Midbrain (tissue), 1 donor: Measurements from ENCODE around the gene RAB34.
"Not testable (repeated sequence)": the region's sequence is repeated elsewhere in the genome, so short reads cannot be mapped to it uniquely, and the experiment has no call there.

Source experiments
- DNase-seq: peaks from one replicate; lab custom pipeline; 2025; lab: John Stamatoyannopoulos, UW

RAB34 gene

DNA sequence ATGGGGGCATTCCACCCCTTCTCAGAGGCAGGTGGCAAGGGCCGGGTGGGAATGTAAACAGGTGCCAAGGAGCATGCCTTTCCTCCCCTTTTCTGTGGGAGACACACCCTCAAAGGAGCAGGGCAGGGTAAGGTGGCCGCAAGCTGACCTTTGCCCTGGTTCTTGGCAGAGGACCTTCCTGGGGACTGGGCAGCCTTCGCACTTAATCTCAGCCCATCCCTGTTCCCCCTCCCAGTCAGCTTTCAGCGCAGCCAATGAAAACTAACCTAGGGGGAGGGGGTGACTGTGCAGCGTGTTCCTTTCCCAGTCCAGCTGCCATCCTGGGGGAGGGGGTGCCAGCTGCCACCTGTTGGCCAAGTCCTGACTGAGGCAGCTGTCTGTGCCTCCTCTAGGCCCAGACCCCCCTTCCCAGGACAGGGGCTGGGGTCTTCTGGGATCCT is 29.0 kb upstream of the RAB34 start:
- DNase-seq = peak; percentile 76

DNA sequence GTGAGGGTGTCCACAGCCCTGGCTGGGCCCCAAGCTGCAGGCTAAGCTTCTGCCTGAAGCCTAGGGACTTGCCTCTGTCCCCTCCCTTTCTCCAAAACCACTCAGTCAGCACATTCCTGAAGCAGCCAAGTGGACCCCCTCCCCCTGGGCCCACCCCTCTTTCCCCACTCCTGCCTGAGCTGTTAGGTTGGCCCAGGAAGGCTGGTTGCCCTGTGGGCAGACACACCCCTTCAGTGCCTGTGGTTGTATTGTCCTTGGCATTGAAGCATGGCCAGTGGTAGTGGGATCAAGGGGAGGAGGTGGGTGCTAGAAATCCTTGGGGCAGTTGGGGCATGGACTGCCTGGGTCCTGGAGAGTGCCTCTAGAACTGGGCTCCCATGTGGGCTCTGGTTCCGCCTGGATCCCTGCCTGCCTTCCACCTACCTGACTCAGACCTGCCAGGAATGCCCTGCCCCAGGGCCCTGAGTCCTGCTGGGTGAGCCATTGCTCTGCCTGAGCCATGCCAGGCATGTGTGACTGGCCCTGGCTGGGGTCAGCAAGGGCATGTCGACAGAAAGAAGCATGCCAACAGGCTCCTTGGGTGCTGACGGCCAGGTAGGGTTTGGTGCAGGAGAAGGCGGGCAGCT is 28.2 kb upstream of the RAB34 start:
- no peak for DNase-seq

DNA sequence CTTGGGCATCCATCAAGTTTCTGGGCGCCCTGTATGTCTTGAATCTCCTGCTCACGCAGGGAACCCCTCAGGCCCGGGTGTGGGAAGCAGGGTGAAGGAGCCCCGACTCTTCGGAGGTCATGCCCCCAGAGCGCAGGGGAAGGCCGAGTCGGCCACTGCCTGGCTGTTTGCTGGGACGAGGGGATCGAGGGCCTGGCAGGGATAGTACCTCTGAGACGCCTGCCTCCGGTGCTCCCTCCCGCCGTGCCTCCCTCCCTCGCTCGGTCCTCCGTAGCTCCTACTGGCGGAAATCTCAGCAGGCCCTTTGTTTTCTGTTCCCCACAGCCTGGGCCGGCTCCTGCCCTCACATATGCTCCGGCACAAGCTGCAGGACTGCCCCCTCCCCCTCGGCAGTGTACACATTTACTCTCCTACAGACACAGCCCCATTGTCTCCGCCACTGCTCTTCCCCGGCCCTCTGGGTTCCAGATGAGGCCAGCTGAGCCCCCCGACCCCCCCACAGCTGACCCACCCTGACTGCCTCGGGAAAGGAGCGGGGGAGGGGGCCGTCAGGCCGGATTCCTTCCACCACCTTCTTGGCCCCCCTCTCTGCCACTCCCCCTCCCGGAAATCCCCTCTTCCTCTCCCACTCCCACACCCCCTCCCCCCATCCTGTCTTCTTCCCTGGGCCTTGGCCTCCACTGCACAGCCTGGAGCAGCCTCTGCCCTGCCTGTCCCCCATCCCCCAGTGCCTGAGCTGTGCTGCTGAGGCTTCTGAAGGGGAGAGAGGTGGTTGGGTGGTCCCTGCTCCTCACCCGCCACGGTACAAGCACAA is 27.5 kb upstream of the RAB34 start:
- DNase-seq = peak; percentile 90

DNA sequence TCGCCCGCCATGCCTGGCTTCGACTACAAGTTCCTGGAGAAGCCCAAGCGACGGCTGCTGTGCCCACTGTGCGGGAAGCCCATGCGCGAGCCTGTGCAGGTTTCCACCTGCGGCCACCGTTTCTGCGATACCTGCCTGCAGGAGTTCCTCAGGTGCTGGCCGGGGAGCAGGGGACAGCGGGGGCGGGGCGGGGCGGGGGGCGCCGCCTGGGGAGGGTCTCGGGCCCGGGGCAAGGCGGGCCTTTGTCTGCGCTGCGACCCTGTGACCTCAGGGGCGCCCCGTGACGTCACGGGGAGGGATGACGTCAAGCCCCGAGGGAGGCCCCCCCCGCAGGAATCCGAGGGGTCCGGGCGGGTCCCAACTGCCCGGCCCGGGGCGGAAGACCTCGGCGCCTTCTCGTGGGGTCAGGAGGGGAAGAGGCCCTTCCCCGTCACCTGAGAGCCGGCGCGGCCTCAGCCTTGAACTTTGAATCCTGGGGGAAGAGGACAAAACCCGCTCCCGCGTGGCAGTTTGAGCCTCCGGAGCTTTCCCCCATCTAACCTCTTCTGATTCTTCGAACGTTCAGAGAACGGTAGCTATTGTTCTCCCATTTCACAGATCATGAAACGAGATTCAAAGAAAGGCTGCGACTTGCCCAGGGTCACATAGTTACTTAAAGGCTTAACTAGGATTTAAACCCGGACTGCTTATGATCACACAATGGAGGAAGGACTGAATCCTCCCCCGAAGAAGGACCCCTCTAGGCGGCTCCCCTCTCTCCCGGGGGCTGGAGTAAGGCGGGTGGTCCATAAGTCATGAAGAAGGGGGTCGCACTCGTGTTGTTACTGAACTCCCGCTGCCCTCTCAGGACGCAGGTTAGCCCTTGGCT is 26.7 kb upstream of the RAB34 start:
- DNase-seq = peak; percentile 72

DNA sequence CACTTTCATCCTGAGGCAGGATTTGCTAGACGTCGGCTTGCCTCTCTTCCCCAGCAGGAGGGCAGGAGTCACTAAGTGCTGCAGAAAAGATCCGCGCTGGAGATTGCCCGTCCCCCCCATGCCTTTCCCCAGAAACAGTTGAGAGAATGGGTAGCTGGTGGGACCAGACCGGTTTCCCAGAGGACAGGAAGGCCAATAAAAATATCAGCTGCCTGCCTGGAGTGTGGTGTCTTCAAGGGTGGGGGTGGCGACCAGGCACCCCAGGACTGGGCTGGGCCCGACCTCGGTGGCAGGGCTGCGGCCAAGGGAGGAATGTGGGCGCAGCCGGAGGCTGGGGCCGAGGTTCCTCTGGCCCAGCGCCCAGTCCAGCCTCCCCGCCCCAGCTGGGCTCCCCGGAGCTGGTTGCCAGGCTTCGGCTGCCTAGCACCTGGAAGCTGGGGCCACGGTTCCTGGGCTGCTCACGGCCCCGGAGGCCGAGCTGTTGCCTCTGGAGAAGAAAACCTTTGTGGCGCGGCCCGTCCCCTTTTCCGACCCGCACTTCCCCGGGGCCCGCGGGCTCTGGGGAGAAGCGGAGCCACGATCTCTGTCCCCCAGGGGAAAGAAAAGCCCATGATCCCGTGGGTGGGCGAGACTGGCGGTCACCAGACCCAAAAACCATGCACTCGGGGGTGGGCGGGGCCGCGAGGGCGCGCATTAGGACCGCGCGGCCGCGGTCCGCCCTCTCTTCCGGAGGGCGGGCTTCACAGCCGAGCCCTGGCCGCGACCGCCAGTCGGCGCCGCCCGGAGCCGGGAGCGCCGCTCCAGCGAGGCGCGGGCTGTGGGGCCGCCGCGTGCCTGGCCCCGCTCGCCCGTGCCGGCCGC is 25.8 kb upstream of the RAB34 start, which contains the start of gene TRAF4:
Gene TRAF4 (plus strand): TSS at position 769 of the 861 bp plus-strand sequence. CDS start 102 bp downstream, outside the sequence.
- DNase-seq = peak; percentile 82

DNA sequence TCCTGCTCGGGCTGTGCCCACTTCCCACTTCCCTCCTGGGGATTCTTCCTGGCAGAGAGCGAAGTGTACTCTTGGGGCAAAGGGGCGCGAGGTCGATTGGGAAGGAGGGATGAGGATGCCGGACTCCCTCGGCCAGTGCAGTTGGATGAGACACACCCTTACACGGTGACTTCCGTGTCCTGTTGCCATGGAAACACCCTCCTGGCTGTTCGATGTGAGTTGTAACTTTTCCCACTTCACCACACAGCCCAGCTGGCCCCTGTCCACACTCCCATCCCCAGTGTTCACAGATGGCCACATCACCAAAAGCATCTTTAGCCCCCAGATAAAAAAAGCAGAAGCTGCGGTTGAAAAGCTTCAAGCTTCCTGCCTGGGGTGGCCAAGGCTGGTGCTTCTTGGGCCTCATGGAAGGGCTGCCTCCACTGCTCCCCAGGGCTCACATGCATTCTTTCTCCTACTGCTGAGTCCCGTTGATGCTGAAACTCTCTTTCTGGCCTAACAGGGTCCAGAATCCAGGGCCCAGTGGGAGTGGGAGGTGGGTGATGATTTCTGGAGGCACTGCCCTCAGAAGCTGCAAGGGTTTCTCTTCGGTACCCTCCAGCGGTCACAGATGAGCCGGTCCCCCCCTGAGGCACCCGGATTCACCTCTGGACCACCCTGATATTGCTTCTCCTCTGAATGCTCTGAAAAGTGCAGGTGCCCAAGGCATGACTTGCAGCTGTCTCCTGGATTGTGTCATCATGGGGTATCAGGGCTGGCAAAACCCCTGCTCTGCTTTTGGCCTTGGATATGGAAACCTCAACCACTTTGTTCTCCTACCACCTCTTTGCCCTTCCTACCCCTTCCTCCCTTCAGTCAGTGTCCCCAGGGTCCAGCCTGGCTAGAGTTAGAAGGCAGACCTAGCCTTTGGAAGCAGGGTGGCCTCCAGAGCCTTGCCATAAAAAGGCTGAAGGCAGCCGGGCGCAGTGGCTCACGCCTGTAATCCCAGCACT is 24.0 kb upstream of the RAB34 start:
- peak; percentile 12 for DNase-seq

DNA sequence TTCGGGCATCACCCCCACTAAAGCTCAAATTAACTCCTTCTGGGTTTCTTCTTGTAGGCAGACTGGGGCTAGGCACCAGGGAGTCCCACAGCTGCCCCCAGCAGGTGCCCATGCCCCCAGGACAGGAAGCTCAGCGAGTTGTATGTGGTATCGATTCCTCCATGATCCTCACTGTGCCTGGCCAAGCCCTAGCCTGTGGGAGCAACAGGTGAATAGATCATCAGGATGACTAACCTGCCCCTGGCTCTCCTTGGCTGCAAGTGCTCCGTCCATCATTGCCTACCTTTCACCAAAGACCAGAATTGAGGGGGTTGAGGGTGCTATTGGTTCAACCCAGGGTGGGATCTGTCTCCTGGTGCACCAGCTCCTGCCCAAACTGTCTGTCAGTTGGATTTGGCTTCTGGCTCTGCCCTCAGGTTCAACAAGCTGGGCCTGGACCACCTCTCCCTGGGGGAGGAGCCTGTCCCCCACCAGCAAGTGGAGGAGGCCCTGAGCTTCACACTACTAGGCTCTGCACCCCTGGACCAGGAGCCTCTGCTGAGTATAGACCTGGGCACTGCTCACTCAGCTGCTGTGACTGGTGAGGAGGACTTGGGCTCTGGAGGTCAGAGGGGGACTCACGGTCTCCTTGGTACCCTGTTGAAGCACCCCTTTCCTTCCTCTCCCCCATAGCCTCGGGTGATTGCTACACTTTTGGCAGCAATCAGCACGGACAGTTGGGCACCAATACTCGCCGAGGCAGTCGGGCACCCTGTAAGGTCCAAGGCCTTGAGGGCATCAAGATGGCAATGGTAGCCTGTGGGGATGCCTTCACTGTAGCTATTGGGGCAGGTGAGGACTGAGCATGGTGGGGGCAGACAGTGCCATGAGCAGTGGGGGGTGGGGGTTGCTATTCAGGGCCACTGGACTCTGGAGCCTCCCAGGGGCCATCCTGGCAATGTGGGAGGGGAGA is 23.0 kb upstream of the RAB34 start:
- no peak for DNase-seq

DNA sequence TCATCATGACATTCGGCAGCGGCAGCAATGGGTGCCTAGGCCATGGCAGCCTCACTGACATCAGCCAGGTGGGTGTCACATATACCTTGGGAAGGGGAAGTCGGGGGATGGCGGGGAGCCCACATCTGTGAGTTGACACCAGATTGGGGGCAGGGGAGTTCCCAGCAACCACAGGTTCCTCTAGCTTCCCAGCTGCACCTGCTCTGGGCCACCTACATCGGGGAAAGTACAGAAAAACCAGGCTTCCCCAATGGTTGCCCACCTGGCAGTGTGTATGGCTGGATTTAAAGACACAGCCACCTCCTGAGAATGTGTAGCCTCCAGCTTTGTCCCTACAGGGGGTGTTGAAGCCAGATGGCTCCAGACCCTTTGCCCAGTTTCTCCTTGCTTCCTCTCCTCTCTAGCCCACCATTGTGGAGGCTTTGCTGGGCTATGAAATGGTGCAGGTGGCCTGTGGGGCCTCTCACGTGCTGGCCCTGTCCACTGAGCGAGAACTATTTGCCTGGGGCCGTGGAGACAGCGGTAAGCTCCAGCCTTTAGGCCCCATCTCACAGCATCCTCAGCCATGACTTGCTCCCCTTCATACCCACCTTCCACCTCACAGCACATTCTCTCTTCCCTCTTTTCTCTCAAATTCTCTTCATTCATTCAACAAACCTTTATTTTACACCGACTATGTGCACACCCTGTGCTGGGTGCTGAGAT is 21.2 kb upstream of the RAB34 start:
- DNase-seq = no peak

DNA sequence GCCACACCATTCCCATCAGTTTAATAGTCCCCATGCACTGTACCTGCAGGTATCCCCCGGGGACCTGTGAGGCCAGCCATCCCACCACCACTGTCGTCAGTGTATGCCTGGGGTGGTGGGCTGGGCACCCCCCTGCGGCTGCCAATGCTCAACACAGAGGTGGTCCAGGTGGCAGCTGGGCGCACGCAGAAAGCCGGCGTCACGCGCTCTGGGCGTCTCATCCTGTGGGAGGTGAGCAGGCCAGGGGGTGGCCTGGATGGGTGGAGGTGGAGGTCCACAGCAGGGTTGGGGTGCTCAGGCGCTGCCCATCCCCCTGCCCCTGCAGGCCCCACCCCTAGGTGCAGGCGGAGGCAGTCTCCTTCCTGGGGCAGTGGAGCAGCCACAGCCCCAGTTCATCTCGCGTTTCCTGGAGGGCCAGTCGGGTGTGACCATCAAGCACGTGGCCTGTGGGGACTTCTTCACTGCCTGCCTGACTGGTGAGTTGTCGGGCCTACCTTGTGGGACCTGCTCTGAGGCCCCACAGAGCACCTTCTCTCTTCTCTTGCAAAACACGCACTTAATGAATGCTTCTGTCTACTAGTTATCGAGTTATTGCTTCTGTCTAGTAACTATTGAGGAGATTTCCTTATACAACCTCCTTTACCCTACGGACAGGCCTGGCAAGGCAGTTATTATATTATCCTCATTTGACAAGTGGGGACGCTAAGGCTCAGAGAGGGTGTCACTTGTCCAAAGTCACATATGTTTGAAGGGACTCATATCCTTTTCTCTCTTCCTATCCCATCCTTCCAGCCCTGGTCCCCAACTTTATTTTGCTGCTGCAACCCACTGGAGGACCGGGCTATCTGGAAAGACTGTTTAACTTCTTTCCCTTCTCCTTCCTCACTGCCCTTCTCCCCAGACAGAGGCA is 20.4 kb upstream of the RAB34 start:
- no peak for DNase-seq

DNA sequence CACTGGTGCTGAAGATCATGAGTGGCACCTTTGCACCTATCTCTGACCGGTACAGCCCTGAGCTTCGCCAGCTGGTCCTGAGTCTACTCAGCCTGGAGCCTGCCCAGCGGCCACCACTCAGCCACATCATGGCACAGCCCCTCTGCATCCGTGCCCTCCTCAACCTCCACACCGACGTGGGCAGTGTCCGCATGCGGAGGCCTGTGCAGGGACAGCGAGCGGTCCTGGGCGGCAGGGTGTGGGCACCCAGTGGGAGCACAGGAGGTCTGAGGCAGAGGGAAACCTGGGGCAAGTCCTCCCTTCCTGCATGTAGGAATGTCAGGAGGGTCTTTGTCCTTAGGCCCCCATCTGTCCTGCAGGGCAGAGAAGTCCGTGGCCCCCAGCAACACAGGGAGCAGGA is 19.6 kb upstream of the RAB34 start:
- no peak for DNase-seq

DNA sequence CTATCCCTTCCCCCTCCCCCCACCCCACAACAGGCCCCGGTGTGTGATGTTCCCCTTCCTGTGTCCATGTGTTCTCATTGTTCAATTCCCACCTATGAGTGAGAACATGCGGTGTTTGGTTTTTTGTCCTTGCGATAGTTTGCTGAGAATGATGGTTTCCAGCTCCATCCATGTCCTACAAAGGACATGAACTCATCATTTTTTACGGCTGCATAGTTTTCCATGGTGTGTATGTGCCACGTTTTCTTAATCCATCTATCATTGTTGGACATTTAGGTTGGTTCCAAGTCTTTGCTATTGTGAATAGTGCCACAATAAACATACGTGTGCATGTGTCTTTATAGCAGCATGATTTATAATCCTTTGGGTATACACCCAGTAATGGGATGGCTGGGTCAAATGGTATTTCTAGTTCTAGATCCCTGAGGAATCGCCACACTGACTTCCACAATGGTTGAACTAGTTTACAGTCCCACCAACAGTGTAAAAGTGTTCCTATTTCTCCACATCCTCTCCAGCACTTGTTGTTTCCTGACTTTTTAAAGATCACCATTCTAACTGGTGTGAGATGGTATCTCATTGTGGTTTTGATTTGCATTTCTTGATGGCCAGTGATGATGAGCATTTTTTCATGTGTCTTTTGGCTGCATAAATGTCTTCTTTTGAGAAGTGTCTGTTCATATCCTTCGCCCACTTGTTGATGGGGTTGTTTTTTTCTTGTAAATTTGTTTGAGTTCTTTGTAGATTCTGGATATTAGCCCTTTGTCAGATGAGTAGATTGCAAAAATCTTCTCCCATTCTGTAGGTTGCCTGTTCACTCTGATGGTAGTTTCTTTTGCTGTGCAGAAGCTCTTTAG is 18.5 kb upstream of the RAB34 start:
- DNase-seq = not testable (repeated sequence)

DNA sequence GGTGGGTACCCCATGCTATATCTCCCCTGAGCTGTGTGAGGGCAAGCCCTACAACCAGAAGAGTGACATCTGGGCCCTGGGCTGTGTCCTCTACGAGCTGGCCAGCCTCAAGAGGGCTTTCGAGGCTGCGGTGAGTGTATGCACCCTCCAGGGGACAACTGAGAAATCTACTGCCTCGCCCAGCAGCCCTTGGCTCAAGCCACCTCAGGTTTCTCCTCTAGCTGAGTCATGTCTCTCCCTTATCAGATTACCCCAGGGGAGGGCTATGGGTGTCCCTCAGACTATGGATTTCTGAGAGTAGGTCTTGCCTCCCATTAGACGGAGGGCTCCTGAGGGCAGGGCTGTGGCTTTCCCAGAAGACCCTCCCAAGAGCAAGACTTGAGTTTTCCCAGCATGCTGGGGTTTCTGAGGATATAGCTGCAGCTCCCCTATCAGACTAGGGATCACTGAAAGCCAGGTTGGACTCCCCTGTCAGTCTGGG is 17.6 kb upstream of the RAB34 start:
- DNase-seq = no peak

DNA sequence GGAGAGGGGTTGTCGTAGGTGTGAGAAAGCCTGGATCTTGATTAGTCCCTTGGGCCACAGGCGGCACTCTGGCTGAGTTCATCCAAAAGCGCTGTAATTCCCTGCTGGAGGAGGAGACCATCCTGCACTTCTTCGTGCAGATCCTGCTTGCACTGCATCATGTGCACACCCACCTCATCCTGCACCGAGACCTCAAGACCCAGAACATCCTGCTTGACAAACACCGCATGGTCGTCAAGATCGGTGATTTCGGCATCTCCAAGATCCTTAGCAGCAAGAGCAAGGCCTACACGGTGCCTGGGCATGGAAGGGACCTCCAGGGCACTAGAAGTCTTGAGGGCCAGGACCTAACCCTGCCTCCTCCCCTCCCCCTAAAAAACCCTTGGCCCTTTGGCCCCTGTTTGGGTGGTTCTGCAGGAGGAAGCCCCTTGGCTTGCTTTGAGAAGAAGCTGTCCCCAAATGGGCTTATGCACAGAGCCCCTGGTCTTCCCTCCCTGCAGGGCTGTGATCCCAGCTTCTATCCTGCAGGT is 17.1 kb upstream of the RAB34 start:
- DNase-seq = no peak

DNA sequence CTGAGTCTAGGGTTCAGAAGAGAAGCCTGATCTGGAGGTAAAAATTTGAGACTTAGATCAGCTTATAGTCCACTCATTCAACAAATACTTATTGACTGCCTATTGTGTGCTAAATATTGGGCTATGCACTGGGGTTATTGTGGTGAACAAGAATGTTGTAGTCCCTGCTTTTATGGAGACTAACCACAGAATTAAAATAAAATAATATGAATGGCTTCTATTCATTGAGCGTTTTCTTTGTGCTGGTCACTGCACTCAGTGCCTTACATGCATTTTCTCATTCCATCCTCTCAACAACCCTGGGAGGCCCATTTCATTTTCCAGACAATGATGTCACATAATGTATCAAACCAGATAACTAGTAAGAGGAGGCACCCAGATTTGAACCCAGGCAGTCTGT is 15.7 kb upstream of the RAB34 start:
- DNase-seq = no peak

DNA sequence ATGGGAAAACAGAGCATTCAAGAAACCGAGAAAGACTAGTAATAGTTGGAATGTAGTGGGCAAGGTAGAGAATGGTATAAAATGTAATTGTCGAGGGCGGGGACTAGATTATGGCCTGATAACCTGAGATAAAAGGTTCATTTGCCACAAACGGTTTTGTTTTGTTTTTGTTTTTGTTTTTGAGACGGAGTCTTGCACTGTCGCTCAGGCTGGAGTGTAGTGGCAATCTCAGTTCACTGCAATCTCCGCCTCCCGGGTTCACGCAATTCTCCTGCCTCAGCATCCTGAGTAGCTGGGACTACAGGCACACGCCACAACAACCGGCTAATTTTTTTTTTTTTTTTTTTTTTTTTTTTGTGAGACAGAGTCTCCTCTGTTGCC is 12.3 kb upstream of the RAB34 start:
- DNase-seq = no peak
